Loucy (cell line): ENCODE results near the gene NKTR.

Experiments used
- CTCF ChIP-seq: fragments of 200-600 bp; sonication (generic); conservative IDR thresholded peaks from 2 replicates; pipeline ENCODE4 v1.5.1; 2014; ENCODE audit warnings: mild to moderate bottlenecking, antibody characterized with exemption, low read length
- EZH2phosphoT487 ChIP-seq: fragments of 200-600 bp; IDR thresholded peaks from 2 replicates; pipeline ENCODE4 v1.6.1; 2018; ENCODE audit warnings: antibody characterized with exemption, mild to moderate bottlenecking, moderate library complexity, borderline replicate concordance

GRCh38 chr3:42686832-42687650, 86.6 kb downstream of the NKTR start:
- no peak for TF ChIP-seq CTCF
- TF ChIP-seq EZH2phosphoT487: no peak
